Sciatic nerve (tissue), 2 donors: ENCODE results near the gene MADCAM1. TPM values are rescaled to one million over a fixed set of nuclear protein-coding genes. Genes with fewer than 3 reads are reported as not detected.
A peak's percentile ranks its signal among the peaks of the same experiment; 100 is the strongest.
"Not testable (repeated sequence)": the region's sequence is repeated elsewhere in the genome, so short reads cannot be mapped to it uniquely, and the experiment has no call there.

Experiments used
- ATAC-seq: fragments of 200-7000 bp; cut with Tn5 transposase; one replicate; pipeline ENCODE4 v1.9.1; 2020; ENCODE audit warnings: mild to moderate bottlenecking, moderate library complexity
- DNase-seq: peaks from one replicate; pipeline ENCODE4 v3.0.0-alpha.2; 2020; ENCODE audit warnings: low spot score
- intact Hi-C: fragments of 100-400 bp; cut with DNase I; formaldehyde crosslinking; loops from one replicate; pipeline ENCODE4 v1.14.2; 2022
- total RNA-seq: library from RNA; stranded (reverse); fragmentation: NEBNext Ultra II Directional; extraction: Animal tissue kit (Norgen Biotek cat#: 25700); gene quantifications from one replicate; pipeline ENCODE4 v1.2.1, GENCODE V29; 2021
- donor health status: DM: no; HTN: no; CAD: no.
- donor health status: DM: no; HTN: no; CAD: no.

The MADCAM1 gene
- total RNA-seq, 1 donor from 2014 or later = 1.1 TPM

DNA sequence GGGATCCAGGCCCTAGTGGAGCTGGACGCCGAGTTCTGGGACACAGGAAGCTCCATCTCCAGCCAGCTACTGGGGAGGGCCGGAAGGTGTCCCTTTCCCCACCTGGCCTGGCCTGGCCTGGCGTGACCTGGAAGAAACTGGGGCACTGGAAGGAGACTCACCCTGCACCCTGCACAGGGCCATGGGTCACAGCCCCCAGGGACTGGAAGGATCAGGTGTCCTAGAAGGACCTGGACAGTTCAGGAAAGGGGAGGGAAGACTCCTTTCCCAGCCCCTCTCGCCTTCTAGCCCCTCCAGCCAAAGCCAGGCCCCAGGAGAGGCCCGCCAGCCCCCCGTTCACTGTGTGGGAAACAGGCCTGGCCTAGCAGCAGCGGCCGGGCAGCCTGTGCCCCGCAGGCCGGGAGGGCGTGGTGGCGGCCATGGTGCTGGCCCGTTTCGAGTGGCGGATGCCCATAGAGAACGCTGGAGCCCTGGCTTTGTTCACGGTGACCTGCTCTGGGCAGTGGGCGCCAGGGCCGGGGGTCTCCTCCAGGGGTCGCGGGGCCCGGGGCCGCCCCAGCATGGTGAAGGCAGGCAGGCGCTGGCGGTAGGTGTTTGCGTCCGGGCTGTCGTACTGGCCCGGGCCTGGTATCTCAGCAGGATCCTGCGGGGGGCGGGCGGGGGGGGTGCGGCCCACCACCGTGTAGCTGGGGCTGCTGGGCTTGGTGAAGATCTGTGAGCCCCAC lies 32.6 kb upstream of the MADCAM1 start:
- no peak for ATAC-seq
- DNase-seq = no peak
- intact Hi-C loops = no loop called here

- no peak for DNase-seq
- ATAC-seq = no peak
- intact Hi-C loops = no loop called here
These were observed 32.1 kb upstream of the MADCAM1 start for GRCh38 chr19:464208-464545.

DNA sequence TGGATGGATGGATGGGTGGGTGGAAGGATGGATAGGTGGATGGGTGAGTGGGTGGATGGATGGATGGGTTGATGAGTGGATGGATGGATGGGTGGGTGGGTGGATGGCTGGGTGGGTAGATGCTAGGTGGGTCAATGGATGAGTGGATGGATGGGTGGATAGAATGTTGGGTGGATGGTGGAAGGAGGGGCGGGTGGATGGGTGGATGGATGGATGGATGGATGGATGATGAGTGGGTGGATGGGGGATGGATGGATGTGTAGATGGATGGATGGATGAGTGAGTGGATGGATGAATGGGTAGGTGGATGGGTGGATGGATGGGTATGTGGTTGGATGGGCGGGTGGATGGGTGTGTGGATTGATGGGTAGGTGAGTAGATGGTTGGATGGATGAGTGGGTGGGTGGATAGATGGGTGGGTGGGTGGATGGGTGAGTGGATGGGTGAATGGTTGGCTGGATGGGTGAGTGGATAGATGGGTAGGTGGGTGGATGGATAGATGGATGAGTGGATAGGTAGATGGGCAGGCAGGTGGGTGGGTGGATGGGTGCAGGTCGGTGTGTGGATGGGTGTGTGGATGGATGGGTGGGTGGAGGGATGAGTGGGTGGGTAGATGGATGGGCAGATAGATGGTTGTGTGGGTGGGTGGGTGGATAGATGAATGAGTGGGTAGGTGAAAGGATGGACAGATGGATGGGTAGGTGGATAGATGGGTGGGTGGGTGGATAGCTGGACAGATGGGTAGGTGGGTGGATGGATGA lies 31.1 kb upstream of the MADCAM1 start:
- DNase-seq (no peak), ATAC-seq (no peak)
- intact Hi-C loops = no loop called here

GRCh38 chr19:467554-467953 lies 28.7 kb upstream of the MADCAM1 start:
- intact Hi-C loops = no loop called here
- no peak for DNase-seq
- no peak for ATAC-seq

DNA sequence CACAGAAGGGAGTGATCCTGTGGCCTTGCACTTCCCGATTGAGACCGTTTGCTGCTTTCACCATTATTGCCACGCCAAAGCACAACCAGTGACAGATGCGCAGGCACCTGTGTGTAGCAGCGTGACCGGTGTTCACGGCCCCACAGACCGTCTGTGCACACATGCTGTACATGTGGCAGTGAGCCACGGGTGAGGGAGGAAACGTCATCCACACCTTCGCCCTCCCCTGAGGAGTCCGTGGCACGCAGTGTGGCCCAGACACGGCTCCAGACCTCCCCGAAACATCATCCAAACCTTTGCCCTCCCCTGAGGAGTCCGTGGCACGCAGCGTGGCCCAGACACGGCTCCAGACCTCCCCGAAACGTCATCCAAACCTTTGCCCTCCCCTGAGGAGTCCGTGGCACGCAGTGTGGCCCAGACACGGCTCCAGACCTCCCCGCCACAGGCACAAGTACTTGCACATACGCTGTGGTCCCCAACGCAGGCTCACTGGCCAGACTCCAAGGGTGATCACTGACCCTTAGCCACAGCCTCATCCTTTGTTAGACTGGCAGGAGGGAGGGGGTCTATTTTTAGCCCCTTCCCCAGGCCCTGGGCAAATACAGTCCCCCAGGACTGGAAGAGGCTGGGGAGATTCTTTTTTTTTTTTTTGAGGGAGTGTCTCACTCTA lies 27.6 kb upstream of the MADCAM1 start:
- intact Hi-C loops = no loop called here
- no peak for ATAC-seq
- DNase-seq = no peak

DNA sequence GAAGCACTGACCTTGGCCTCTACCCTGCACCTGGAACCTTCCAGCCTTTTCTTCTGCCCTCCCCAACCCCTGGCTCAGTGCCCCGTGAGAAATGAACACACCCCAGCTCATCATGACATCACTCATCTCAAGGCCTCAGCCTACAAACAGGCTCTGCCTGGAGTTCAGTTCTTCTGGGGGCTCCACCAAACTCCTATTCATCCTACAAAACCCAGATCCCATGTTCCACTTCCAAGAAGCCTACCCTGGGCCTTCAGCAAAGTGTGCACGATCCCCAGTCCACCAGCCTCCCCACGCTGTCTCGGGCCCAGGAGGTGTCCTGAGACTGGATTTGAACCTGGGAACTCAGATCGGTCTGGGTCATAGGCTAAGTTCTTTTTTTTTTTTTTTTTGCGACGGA lies 26.5 kb upstream of the MADCAM1 start:
- ATAC-seq = no peak

DNA sequence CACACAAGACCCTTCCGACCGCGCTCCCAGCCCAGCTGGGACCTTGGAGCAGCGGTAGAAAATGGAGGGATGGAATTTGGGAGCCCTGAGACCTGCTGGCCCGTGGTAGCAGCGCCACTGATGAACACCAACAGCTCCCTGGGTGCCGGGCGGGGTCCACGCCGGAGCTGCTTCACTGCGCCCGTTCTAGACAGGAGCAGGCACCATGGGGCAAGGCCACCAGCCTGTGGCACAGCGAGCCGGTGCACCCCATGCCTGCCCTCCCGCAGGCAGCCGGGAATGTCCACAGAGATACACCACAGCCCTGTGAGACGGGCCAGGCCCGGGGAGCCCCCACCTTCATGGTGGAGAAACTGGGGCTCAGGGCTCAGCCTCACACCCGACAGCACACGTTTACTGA lies 25.6 kb upstream of the MADCAM1 start:
- ATAC-seq (no peak), DNase-seq (no peak)
- intact Hi-C loops = no loop called here

More for the DNA sequence above, 26.5 kb upstream of the MADCAM1 start:
- DNase-seq = no peak
- intact Hi-C loops = no loop called here

GRCh38 chr19:472005-472858 lies 24.1 kb upstream of the MADCAM1 start:
- no peak for DNase-seq
- intact Hi-C loops = no loop called here
- ATAC-seq = no peak

DNA sequence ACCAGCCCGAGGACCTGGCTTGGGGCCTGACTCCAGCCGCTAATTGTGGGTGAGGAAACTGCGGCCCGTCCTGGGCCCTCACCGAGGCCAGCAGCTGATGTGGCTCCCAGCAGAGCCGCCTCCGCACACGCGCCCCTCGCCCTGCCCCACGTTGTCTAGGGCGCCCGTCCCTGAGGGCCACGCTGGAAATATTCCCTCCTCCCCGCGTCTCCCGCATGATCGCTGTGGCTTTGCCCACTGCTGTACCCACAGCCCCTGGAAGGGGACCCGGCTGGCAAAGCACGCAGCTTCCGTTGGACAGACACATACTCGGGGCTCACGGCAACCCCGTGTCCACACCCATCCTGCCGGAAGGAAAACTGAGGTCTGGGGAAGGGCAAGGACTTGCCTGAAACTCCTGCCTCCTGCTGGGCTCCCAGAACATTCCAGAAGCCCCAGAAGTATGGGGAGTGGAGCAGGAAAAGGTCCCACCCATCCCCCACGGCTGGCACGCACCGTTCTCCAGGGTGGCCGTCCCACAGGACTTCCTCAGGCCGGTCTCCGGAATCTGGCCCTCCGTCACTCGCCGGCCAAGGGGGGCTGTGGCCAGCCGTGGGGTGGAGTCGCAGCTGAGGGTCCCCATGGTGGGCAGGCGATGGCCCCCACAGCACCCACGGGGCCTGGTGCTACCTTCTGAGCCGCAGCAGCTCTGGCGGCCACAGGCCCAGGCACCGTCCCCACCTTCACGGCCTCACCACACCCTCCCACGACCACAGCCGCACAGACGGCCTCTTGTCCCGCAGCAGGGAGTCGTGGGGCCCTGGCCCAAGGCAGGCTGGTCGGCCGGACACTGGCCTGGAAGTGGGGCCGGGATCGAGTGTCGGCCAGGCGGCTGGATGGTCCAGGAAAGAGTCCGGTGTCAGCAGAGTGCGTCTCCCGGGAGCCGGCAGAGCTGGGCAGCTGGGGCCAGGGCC lies 21.9 kb upstream of the MADCAM1 start:
- ATAC-seq = no peak
- no peak for DNase-seq
- intact Hi-C loops = no loop called here

GRCh38 chr19:475360-475759 lies 20.9 kb upstream of the MADCAM1 start:
- DNase-seq (no peak), ATAC-seq (no peak)
- intact Hi-C loops = no loop called here

DNA sequence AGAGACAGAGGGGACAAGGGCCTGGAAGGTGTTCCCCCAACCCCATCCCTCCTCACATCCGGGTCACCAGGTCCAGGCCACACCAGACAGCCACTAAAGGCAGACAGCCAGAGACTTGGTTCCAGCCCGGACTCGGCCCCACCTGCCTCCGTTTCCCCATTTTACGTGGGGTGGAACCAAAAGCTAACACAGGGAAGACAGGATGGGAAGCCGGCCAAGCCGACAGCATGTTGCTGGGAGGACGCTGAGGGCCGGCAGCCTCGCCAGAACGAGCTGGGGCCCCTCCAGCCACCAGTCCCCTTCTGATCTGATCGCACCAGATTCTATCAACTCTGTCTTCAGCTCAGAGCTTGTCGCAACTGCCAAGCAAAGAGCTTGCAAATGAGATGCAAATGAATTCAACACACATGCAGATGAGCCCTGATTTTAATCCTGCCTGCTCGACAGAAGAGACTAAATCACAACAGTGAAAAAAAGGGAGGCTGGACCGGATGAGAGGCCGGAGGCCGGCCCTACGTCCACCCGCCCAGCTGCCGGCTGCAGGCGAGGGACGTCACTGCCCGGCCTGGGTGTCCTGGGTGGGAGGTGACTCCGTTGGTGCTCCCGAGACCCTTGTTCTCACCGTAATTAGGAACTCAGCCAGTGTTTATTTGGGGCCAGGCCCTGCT lies 17.9 kb upstream of the MADCAM1 start:
- ATAC-seq (no peak), DNase-seq (no peak)
- intact Hi-C loops = no loop called here

DNA sequence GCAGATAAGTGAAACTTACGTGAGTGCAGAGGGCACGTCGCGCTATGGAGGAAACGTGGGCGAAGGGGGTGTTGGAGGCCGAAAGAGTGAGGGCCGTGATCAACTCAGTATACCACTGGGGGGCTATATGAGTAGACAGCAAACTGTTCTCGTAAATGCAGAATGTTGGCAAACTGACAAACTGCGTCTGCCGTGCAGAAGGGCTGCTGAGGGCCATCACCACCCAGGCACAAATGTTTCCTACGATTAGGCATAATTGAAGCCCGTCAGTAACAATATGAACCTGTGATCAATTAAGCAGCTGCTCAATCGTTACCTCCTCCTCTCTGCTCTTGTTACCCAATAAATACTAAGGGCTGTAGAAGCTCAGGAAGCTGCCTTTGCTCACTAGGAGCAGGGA lies 17.3 kb upstream of the MADCAM1 start:
- DNase-seq (no peak), ATAC-seq (no peak)
- intact Hi-C loops = no loop called here

DNA sequence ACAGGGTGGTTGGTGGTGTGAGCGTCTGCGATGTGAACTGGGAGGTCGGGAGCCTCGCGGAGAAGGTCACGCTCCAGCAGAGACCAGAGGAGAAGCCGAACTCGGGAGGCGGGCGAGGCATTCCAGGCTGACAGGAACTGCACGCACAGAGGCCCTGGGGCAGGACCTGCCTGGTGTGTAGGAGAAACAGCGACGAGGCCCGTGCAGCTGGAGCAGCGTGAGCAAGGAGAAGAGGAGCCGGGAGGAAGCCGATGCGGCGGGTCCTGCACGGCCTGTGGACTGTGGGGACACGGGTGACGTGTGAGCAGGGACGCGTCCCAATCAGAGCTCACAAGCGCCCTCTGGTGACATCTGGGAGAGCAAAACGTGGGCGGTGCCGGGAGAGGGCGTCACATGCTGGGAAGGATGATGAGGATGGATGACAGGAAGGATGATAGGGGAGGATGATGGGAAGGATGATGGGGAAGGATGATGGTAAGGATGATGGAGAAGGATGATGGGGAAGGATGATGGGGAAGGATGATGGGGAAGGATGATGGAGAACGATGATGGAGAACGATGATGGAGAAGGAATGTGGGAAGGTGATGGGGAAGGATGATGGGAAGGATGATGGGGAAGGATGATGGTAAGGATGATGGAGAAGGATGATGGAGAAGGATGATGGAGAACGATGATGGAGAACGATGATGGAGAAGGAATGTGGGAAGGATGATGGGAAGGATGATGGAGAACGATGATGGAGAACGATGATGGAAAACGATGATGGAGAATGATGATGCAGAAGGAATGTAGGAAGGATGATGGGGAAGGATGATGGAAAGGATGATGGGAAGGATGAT lies 16.1 kb upstream of the MADCAM1 start:
- intact Hi-C loops = no loop called here
- DNase-seq (peak; percentile 87), ATAC-seq (peak; percentile 93)

DNA sequence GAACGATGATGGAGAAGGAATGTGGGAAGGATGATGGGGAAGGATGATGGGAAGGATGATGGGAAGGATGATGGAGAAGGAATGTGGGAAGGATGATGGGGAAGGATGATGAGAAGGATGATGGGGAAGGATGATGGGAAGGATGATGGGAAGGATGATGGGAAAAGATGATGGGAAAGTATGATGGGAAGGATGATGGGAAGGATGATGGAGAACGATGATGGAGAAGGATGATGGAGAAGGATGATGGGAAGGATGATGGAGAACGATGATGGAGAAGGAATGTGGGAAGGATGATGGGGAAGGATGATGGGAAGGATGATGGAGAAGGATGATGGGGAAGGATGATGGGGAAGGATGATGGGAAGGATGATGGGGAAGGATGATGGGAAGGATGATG lies 15.2 kb upstream of the MADCAM1 start:
- DNase-seq, ATAC-seq, intact Hi-C loops: not testable (repeated sequence)

- no peak for DNase-seq
- ATAC-seq = no peak
- intact Hi-C loops = no loop called here
These were observed 13.9 kb upstream of the MADCAM1 start for GRCh38 chr19:482186-483041.
